Ascending aorta (tissue), 2 donors: ENCODE results near the gene ANKRD44. TPM values are rescaled to one million over a fixed set of nuclear protein-coding genes. Genes with fewer than 3 reads are reported as not detected.
"Not testable (repeated sequence)": the region's sequence is repeated elsewhere in the genome, so short reads cannot be mapped to it uniquely, and the experiment has no call there.

Experiments
- DNase-seq, 2 donors: peaks; one replicate each; pipeline ENCODE4 v3.0.0-alpha.2; 2019; ENCODE audit warnings: low spot score in 2 of 2
- H3K27ac ChIP-seq, 2 donors: fragments of 200-600 bp; sonication (generic); one replicate each; pipeline ENCODE4 v1.5.1; 2016 to 2017; ENCODE audit warnings: mild to moderate bottlenecking in 1 of 2
- H3K27me3 ChIP-seq: fragments of 200-600 bp; sonication (generic); one replicate; pipeline ENCODE4 v1.5.1; 2017
- H3K36me3 ChIP-seq, 2 donors: fragments of 200-600 bp; sonication (generic); one replicate each; pipeline ENCODE4 v1.5.1; 2016
- H3K4me1 ChIP-seq, 2 donors: fragments of 200-600 bp; sonication (generic); one replicate each; pipeline ENCODE4 v1.5.1; 2016 to 2017; ENCODE audit warnings: mild to moderate bottlenecking in 1 of 2
- H3K4me3 ChIP-seq, 2 donors: fragments of 200-600 bp; sonication (generic); one replicate each; pipeline ENCODE4 v1.5.1; 2016 to 2017; ENCODE audit warnings: mild to moderate bottlenecking in 1 of 2
- H3K9me3 ChIP-seq, 2 donors: fragments of 200-600 bp; sonication (generic); one replicate each; pipeline ENCODE4 v1.5.1; 2016
- CTCF ChIP-seq, 3 experiments: fragments of 200-600 bp in 2 of 3; fragments of 450-650 bp in 1 of 3; sonication (generic) in 2 of 3; IDR thresholded peaks; one replicate each; pipeline ENCODE4 v1.5.1; 2016 to 2019; ENCODE audit warnings: antibody characterized with exemption in 3 of 3, mild to moderate bottlenecking in 1 of 3, moderate library complexity in 1 of 3
- intact Hi-C: fragments of 100-400 bp; cut with DNase I; formaldehyde crosslinking; loops from one replicate; pipeline ENCODE4 v1.15.1; 2023
- total RNA-seq: library from RNA; depleted of rRNA; stranded (reverse); fragments of >200 nt; gene quantifications from one replicate; pipeline ENCODE4 v1.1.0, GENCODE V29; 2016

Gene ANKRD44
- total RNA-seq, 1 donor from 2014 or later, result 66.3 TPM

- no peak overlapping the region for H3K27ac ChIP-seq
- H3K4me3 ChIP-seq, result no peak overlapping the region
- no peaks in the 10 kb centered on the region for H3K27me3 ChIP-seq
- no peaks in the 10 kb centered on the region for H3K36me3 ChIP-seq
- H3K4me1 ChIP-seq, result peaks cover 2 to 14% of the 10 kb centered on the region in 2 donors
- intact Hi-C loops, result no loop called here
- no peak for DNase-seq
- H3K9me3 ChIP-seq, result no peaks in the 10 kb centered on the region
- TF ChIP-seq CTCF (IDR thresholded peaks at IDR 0.05), result no peak
These were observed 13.3 kb downstream of the ANKRD44 start for GRCh38 chr2:197297266-197297665.

GRCh38 chr2:197296835-197297234 is 13.7 kb downstream of the ANKRD44 start:
- Histone ChIP-seq H3K36me3 (no peaks in the 10 kb centered on the region), H3K27ac (no peak overlapping the region), H3K4me1 (peaks cover 2 to 11% of the 10 kb centered on the region in 2 donors), H3K4me3 (no peak overlapping the region), H3K27me3 (no peaks in the 10 kb centered on the region), H3K9me3 (no peaks in the 10 kb centered on the region)
- intact Hi-C loops, result no loop called here
- DNase-seq, result no peak
- TF ChIP-seq CTCF (IDR thresholded peaks at IDR 0.05), result no peak

- Histone ChIP-seq H3K9me3 (no peaks in the 10 kb centered on the region), H3K27ac (peak overlapping the region in 1 of 2 donors; percentile 39), H3K4me3 (peak overlapping the region in 1 of 2 donors; percentile 8), H3K27me3 (no peaks in the 10 kb centered on the region), H3K4me1 (peaks cover 2 to 11% of the 10 kb centered on the region in 2 donors), H3K36me3 (no peaks in the 10 kb centered on the region)
- intact Hi-C loops, result no loop called here
- TF ChIP-seq CTCF (IDR thresholded peaks at IDR 0.05), result no peak
- DNase-seq, result no peak
These were observed 16.3 kb downstream of the ANKRD44 start for GRCh38 chr2:197294260-197294659.

GRCh38 chr2:197293252-197294007 is 17.1 kb downstream of the ANKRD44 start:
- no peaks in the 10 kb centered on the region for H3K36me3 ChIP-seq
- TF ChIP-seq CTCF (IDR thresholded peaks at IDR 0.05), result no peak
- H3K4me3 ChIP-seq, result peak overlapping the region in 1 of 2 donors; percentile 8
- H3K9me3 ChIP-seq, result no peaks in the 10 kb centered on the region
- no peak for DNase-seq
- peaks cover 2 to 11% of the 10 kb centered on the region in 2 donors for H3K4me1 ChIP-seq
- H3K27me3 ChIP-seq, result no peaks in the 10 kb centered on the region
- H3K27ac ChIP-seq, result peak overlapping the region; percentile 37 to 39
- intact Hi-C loops, result no loop called here

- no peaks in the 10 kb centered on the region for H3K9me3 ChIP-seq
- peaks cover 0 to 11% of the 10 kb centered on the region in 2 donors for H3K4me1 ChIP-seq
- no peak overlapping the region for H3K4me3 ChIP-seq
- TF ChIP-seq CTCF (IDR thresholded peaks at IDR 0.05), result no peak
- intact Hi-C loops, result no loop called here
- no peak for DNase-seq
- H3K27ac ChIP-seq, result peak overlapping the region; percentile 37 to 39
- no peaks in the 10 kb centered on the region for H3K27me3 ChIP-seq
- no peaks in the 10 kb centered on the region for H3K36me3 ChIP-seq
These were observed 18.0 kb downstream of the ANKRD44 start for GRCh38 chr2:197292619-197293018.

- DNase-seq, H3K27me3 ChIP-seq, intact Hi-C loops, H3K4me1 ChIP-seq, H3K36me3 ChIP-seq, H3K27ac ChIP-seq, H3K9me3 ChIP-seq, H3K4me3 ChIP-seq: not testable (repeated sequence)
These were observed 23.0 kb downstream of the ANKRD44 start for GRCh38 chr2:197287596-197287932.
